Measurements from ENCODE around the gene TRIM46. TPM values are rescaled to one million over a fixed set of nuclear protein-coding genes. Genes with fewer than 3 reads are reported as not detected.

TRIM46 gene
- total and polyA plus RNA-seq, 2 experiments from 2014 or later = 2.1 to 3.4 TPM

DNA sequence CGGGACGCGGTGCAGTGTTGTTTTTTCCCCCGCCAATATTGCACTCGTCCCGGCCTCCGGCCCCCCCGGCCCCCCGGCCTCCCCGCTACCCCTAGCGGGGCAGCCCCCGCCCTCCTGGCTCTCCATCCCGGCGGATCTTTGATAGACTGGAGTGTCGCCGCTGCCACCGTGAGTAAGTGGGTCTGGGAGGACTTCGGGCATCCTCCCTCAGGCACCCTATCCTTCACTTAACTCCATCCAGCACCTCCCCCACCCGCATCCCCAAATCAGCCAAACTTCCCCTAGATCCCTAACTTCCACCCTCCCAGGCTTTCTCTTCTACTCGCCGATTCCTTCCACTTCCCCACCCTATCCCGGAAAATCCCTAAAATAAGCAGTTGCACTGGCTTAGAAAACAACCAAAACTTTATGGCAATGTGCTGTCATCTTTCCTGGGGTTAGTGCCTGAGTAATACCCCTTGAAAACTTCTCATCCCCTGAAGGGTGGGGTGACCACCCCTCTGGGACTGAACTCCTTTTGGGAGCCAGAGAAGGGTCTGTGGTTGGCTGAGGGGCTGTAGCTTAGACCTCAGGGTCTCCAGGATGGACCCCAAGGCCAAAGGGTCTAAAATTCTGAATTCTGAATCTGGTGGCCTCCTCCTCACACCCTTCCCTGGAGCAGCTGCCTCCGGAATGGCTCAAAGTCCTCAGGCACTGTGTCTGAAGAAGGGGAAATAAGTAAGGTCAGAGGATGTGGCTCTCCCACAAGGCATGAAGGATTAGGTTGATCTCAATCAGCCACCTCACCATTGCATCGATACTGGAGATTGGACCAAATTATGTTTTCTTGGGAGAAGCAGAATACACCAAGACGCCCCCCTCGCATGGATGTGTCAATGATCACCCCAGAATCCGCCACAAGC, 21.8 kb downstream of the TRIM46 start:
- Histone ChIP-seq H3K27me3 (replicated peaks; ENCODE audit: insufficient read depth) (no peaks in the 10 kb centered on the region), H3K36me3 (ENCODE audit: low read depth) (no peaks in the 10 kb centered on the region), H3K4me3 (peak overlapping the region; percentile 82), H4K20me1 (ENCODE audit: insufficient read depth) (no peaks in the 10 kb centered on the region), H3K4me2 (ENCODE audit: unreplicated experiment) (peak overlapping the region; percentile 96), H3K27ac (peak overlapping the region; percentile 92), H2AFZ (peak overlapping the region; percentile 14; the same call in 1 of the 2 replicates), H3K9me3 (ENCODE audit: low read depth) (no peaks in the 10 kb centered on the region), H3F3A (ENCODE audit: insufficient read depth) (no peaks in the 10 kb centered on the region; the same call in 1 of the 2 replicates), H3K9ac (peak overlapping the region; percentile 89), H3K9me2 (ENCODE audit: insufficient read depth) (no peaks in the 10 kb centered on the region), H3K79me2 (ENCODE audit: insufficient read depth) (peaks cover 20% of the 10 kb centered on the region), H3K4me1 (ENCODE audit: insufficient read depth) (peaks cover 16% of the 10 kb centered on the region)
- in situ Hi-C loops (cut with MboI) = no loop called here
- DNase-seq = peak; percentile 57
- no peak for TF ChIP-seq EZH2phosphoT487 (IDR thresholded peaks at IDR 0.05; ENCODE audit: insufficient read depth, low read depth)
- TF ChIP-seq EZH2 (IDR thresholded peaks at IDR 0.05; ENCODE audit: insufficient read depth, poor library complexity, severe bottlenecking) = no peak
- WGBS, 2 experiments (ENCODE audit: low coverage in 1 of 2, low lambda C conversion rate in 2 of 2, missing lambda C conversion rate in 2 of 2) = 17 to 52% methylated on average over 9 to 27 of the region's 27 CpGs

DNA sequence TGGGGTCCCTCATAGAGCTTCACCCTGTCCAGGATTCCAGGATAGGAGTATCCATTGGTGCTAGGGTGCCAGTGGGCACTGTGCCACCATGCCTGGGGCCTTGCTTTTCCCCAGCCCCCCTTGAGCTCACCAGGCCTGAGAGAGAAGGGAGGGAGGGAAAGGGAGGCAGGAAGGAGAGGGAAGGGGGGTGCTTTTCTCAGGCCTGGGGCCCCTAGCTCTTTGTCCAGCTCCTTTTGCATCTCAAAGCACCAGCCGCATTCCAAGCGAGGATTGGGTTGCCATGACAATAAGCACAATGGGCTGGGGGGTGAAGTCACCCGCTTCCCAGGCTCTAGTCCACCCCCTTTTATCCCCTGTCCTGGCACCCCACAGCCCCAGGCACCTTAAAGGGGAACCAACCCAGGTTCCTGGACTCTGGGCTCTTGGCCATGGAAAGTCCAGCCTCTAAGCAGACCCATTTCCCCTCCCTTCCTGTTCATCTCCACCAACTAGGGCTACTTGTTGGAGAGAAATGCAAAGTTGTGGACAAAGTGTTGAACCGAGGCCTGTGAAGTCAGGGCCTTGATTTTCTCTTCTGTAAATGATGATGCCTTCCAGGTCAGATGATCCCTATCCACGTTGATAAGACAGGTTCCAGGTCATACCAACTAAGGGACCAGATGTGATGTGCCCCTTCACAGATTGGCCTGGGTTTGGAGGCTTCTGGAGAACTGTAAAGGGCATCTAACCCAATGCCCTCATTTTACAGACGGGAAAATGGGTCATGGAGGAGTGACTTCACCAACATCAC, 22.6 kb downstream of the TRIM46 start:
- H3K27me3 ChIP-seq (replicated peaks; ENCODE audit: insufficient read depth) = no peaks in the 10 kb centered on the region
- H3K4me2 ChIP-seq (ENCODE audit: unreplicated experiment) = peak overlapping the region; percentile 96
- H3K9me2 ChIP-seq (ENCODE audit: insufficient read depth) = no peaks in the 10 kb centered on the region
- peaks cover 20% of the 10 kb centered on the region for H3K79me2 ChIP-seq (ENCODE audit: insufficient read depth)
- no peaks in the 10 kb centered on the region for H3K9me3 ChIP-seq (ENCODE audit: low read depth)
- DNase-seq = peak; percentile 27
- TF ChIP-seq EZH2 (IDR thresholded peaks at IDR 0.05; ENCODE audit: insufficient read depth, poor library complexity, severe bottlenecking) (no peak), EZH2phosphoT487 (IDR thresholded peaks at IDR 0.05; ENCODE audit: insufficient read depth, low read depth) (no peak)
- H2AFZ ChIP-seq = no peak overlapping the region
- no peaks in the 10 kb centered on the region; the same call in 1 of the 2 replicates for H3F3A ChIP-seq (ENCODE audit: insufficient read depth)
- WGBS, 2 experiments (ENCODE audit: low coverage in 1 of 2, low lambda C conversion rate in 2 of 2, missing lambda C conversion rate in 2 of 2) = 74 to 80% methylated on average over 4 to 6 of the region's 6 CpGs
- in situ Hi-C loops (cut with MboI) = no loop called here
- peak overlapping the region; percentile 92 for H3K27ac ChIP-seq
- H3K36me3 ChIP-seq (ENCODE audit: low read depth) = no peaks in the 10 kb centered on the region
- H3K4me1 ChIP-seq (ENCODE audit: insufficient read depth) = peaks cover 16% of the 10 kb centered on the region
- no peaks in the 10 kb centered on the region for H4K20me1 ChIP-seq (ENCODE audit: insufficient read depth)
- peak overlapping the region; percentile 82 for H3K4me3 ChIP-seq
- H3K9ac ChIP-seq = peak overlapping the region; percentile 89

DNA sequence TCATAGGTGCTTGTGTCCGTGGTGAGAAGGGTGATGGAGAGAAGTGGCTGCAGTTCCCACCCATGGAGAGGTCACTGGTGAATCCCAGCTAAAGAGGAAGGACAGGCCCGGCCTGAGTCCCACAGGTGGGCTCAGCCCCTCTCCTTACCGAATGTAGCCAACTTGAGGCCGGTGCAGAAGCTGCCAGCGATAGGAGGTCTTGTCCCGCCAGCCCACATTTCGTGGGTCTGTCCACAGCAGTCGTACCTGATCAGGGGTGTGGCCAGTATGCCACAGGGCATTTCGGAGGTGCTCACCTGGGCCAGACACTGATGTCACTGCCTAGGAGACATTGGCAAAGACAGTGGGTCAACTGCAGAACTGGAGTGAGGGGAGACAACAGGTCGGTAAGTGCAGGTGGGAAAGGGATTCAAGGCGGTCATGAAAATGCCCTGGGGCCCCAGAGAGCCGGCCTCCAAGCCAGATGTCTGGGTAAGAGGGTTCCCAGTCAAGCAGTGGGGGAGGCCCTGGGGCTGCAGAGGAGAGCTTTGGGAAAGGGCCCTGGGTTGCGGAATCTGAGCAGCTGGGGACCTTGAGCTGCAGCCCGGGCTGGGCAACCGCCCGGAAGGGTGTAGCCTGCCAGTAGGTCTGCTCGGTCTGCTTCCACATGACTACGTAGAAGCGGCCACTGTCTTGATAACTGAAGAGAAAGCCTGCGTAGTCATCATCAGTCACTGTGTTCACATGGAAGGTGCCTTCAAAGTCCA, 23.4 kb downstream of the TRIM46 start:
- H3K9me2 ChIP-seq (ENCODE audit: insufficient read depth) = no peaks in the 10 kb centered on the region
- H3K4me3 ChIP-seq = no peak overlapping the region
- H3F3A ChIP-seq (ENCODE audit: insufficient read depth) = no peaks in the 10 kb centered on the region; the same call in 1 of the 2 replicates
- 82 to 85% methylated on average over 20 of the region's 20 CpGs for WGBS, 2 experiments (ENCODE audit: low coverage in 1 of 2, low lambda C conversion rate in 2 of 2, missing lambda C conversion rate in 2 of 2)
- H3K27ac ChIP-seq = no peak overlapping the region
- H3K27me3 ChIP-seq (replicated peaks; ENCODE audit: insufficient read depth) = no peaks in the 10 kb centered on the region
- H3K36me3 ChIP-seq (ENCODE audit: low read depth) = no peaks in the 10 kb centered on the region
- TF ChIP-seq EZH2 (IDR thresholded peaks at IDR 0.05; ENCODE audit: insufficient read depth, poor library complexity, severe bottlenecking) (no peak), EZH2phosphoT487 (IDR thresholded peaks at IDR 0.05; ENCODE audit: insufficient read depth, low read depth) (no peak)
- no peak overlapping the region for H3K4me2 ChIP-seq (ENCODE audit: unreplicated experiment)
- peaks cover 16% of the 10 kb centered on the region for H3K4me1 ChIP-seq (ENCODE audit: insufficient read depth)
- DNase-seq = no peak
- no peak overlapping the region for H3K9ac ChIP-seq
- no peaks in the 10 kb centered on the region for H3K9me3 ChIP-seq (ENCODE audit: low read depth)
- no peaks in the 10 kb centered on the region for H4K20me1 ChIP-seq (ENCODE audit: insufficient read depth)
- in situ Hi-C loops (cut with MboI) = no loop called here
- H2AFZ ChIP-seq = no peak overlapping the region
- H3K79me2 ChIP-seq (ENCODE audit: insufficient read depth) = peaks cover 20% of the 10 kb centered on the region

Measured in GM23248 (cell line).